ENCODE measurements around the gene VGLL3. TPM values are rescaled to one million over a fixed set of nuclear protein-coding genes. Genes with fewer than 3 reads are reported as not detected.

Gene VGLL3
- total RNA-seq, 3 donors from 2014 or later: 1.5 to 30.5 (median 6.3) TPM

- no peaks in the 10 kb centered on the region for H3K4me1 ChIP-seq (ENCODE audit: low read depth)
- ATAC-seq (no peak), DNase-seq (no peak)
- no peaks in the 10 kb centered on the region for H3K9me3 ChIP-seq
- no peak overlapping the region for H3K4me3 ChIP-seq
- intact Hi-C loops (cut with DNase I, micrococcal nuclease): no loop called here
- no peak for TF ChIP-seq CTCF (IDR thresholded peaks at IDR 0.05)
- no peaks in the 10 kb centered on the region for H3K36me3 ChIP-seq (ENCODE audit: low read depth)
Observed at GRCh38 chr3:86950717-86951116, 40.2 kb downstream of the VGLL3 start.

GRCh38 chr3:86949850-86950249 is 41.1 kb downstream of the VGLL3 start:
- no peak for TF ChIP-seq CTCF (IDR thresholded peaks at IDR 0.05)
- DNase-seq: no peak
- no peaks in the 10 kb centered on the region for H3K36me3 ChIP-seq (ENCODE audit: low read depth)
- H3K9me3 ChIP-seq: no peaks in the 10 kb centered on the region
- ATAC-seq: no peak
- no peak overlapping the region for H3K4me3 ChIP-seq
- no peaks in the 10 kb centered on the region for H3K4me1 ChIP-seq (ENCODE audit: low read depth)
- intact Hi-C loops (cut with DNase I, micrococcal nuclease): no loop called here

GRCh38 chr3:86948822-86949221 is 42.1 kb downstream of the VGLL3 start:
- intact Hi-C loops (cut with DNase I, micrococcal nuclease): no loop called here
- ATAC-seq (no peak), DNase-seq (no peak)
- Histone ChIP-seq H3K9me3 (no peaks in the 10 kb centered on the region), H3K4me3 (no peak overlapping the region), H3K4me1 (ENCODE audit: low read depth) (no peaks in the 10 kb centered on the region), H3K36me3 (ENCODE audit: low read depth) (no peaks in the 10 kb centered on the region)
- TF ChIP-seq CTCF (IDR thresholded peaks at IDR 0.05): no peak

GRCh38 chr3:86942206-86942605 is 48.7 kb downstream of the VGLL3 start:
- no peaks in the 10 kb centered on the region for H3K36me3 ChIP-seq (ENCODE audit: low read depth)
- no peak overlapping the region for H3K4me3 ChIP-seq
- no peak for TF ChIP-seq CTCF (IDR thresholded peaks at IDR 0.05)
- no peaks in the 10 kb centered on the region for H3K4me1 ChIP-seq (ENCODE audit: low read depth)
- ATAC-seq (no peak), DNase-seq (no peak)
- intact Hi-C loops (cut with DNase I, micrococcal nuclease): no loop called here
- no peaks in the 10 kb centered on the region for H3K9me3 ChIP-seq

- Histone ChIP-seq H3K4me1 (ENCODE audit: low read depth) (no peaks in the 10 kb centered on the region), H3K9me3 (no peaks in the 10 kb centered on the region), H3K36me3 (ENCODE audit: low read depth) (no peaks in the 10 kb centered on the region), H3K4me3 (no peak overlapping the region)
- intact Hi-C loops (cut with DNase I, micrococcal nuclease): no loop called here
- ATAC-seq (no peak), DNase-seq (no peak)
- TF ChIP-seq CTCF (IDR thresholded peaks at IDR 0.05): no peak
Observed at GRCh38 chr3:86938416-86939105, 52.4 kb downstream of the VGLL3 start.
